Endothelial cell (in vitro differentiated cells): ENCODE results near the gene ZNF831. TPM values are rescaled to one million over a fixed set of nuclear protein-coding genes. Genes with fewer than 3 reads are reported as not detected.

Experiments
- DNase-seq: peaks from one replicate; pipeline ENCODE4 v3.0.0; 2021; ENCODE audit warnings: low spot score
- H3K27ac Mint-ChIP-seq: one replicate; pipeline ENCODE4 v1.8.0; 2021; ENCODE audit warnings: mixed read lengths, inconsistent platforms; ENCODE audit not compliant: unreplicated experiment
- H3K27me3 Mint-ChIP-seq: one replicate; pipeline ENCODE4 v1.8.0; 2021; ENCODE audit warnings: mild to moderate bottlenecking, moderate library complexity, mixed read lengths, inconsistent platforms; ENCODE audit not compliant: unreplicated experiment
- H3K36me3 Mint-ChIP-seq: one replicate; pipeline ENCODE4 v1.8.0; 2021; ENCODE audit warnings: mild to moderate bottlenecking, low read depth, mixed read lengths, inconsistent platforms; ENCODE audit not compliant: unreplicated experiment
- H3K4me1 Mint-ChIP-seq: one replicate; pipeline ENCODE4 v1.8.0; 2021; ENCODE audit warnings: mild to moderate bottlenecking, mixed read lengths, inconsistent platforms; ENCODE audit not compliant: unreplicated experiment
- H3K4me3 Mint-ChIP-seq: one replicate; pipeline ENCODE4 v1.8.0; 2021; ENCODE audit warnings: mild to moderate bottlenecking, mixed read lengths, inconsistent platforms; ENCODE audit not compliant: unreplicated experiment
- H3K9me3 Mint-ChIP-seq: one replicate; pipeline ENCODE4 v1.8.0; 2021; ENCODE audit warnings: mixed read lengths, inconsistent platforms; ENCODE audit not compliant: unreplicated experiment
- total RNA-seq: library from RNA; stranded (reverse); fragmentation: NEBNext Ultra II Directional; extraction: Animal tissue kit (Norgen Biotek cat#: 25700); gene quantifications from one replicate; pipeline ENCODE4 v1.2.1, GENCODE V29; 2021; ENCODE audit not compliant: unreplicated experiment
- TF ChIP-seq, protein P1 (sequence below): fragments of 200-600 bp; sonication (generic); IDR thresholded peaks from one replicate; pipeline ENCODE4 v1.5.0; 2021; ENCODE audit warnings: antibody characterized with exemption; ENCODE audit not compliant: unreplicated experiment

The ZNF831 gene
- total RNA-seq, 1 donor from 2014 or later, result 0.56 TPM

DNA sequence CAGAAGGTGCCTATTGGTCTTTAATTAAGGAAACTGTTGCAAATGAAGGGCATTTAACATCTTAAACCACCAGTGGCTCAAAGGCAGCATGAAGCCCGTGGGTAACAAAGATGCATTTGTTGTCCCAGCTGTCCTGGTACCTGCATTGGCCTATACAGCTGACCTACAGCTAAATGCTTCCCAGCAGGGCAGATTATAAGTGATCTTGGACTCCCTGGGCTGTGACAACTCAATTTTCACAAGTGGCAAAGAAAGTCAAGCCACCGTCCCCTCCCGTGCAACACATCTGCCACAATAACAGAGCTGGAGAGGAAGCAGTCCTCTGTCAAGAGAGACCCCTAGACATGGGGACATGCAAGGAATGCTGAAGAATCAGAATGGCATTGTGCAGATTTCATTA, 105.2 kb downstream of the ZNF831 start:
- Mint-ChIP-seq H3K36me3 (no peaks in the 10 kb centered on the region), H3K27ac (no peak overlapping the region), H3K9me3 (no peaks in the 10 kb centered on the region), H3K4me1 (peaks cover 2% of the 10 kb centered on the region), H3K4me3 (no peak overlapping the region), H3K27me3 (no peaks in the 10 kb centered on the region)
- DNase-seq, result no peak
- TF ChIP-seq, protein P1, sequence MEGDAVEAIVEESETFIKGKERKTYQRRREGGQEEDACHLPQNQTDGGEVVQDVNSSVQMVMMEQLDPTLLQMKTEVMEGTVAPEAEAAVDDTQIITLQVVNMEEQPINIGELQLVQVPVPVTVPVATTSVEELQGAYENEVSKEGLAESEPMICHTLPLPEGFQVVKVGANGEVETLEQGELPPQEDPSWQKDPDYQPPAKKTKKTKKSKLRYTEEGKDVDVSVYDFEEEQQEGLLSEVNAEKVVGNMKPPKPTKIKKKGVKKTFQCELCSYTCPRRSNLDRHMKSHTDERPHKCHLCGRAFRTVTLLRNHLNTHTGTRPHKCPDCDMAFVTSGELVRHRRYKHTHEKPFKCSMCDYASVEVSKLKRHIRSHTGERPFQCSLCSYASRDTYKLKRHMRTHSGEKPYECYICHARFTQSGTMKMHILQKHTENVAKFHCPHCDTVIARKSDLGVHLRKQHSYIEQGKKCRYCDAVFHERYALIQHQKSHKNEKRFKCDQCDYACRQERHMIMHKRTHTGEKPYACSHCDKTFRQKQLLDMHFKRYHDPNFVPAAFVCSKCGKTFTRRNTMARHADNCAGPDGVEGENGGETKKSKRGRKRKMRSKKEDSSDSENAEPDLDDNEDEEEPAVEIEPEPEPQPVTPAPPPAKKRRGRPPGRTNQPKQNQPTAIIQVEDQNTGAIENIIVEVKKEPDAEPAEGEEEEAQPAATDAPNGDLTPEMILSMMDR, result no peak

DNA sequence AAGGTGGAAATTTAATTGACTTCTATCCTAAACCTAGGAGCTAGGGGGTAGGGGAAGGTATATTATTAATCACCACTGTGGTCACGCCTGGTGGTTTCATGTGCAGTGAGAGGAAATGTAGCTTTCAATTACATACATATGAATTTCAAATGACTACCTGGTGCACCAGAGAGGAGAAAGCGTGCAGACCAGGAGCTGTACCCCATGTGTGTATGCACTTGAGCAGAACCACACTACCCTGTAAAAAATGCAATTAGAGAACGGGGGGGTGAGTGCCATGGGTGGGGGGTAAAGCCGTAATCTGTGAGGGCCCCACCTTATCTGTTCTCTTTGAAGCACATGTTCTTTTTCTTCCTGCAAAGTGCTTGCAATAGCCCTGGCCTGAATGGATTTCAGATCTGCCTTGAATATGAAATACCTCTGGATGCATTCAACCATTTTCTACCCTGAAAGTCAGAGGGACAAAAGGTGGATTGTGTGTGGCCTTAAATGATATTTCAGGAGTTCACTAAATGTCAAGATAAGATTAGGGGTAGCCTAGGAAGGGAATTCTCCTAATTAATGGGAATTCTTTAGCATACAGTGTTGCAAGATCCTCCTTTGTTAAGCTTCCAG, 105.9 kb downstream of the ZNF831 start:
- TF ChIP-seq, protein P1, result no peak
- no peak for DNase-seq
- no peak overlapping the region for H3K27ac Mint-ChIP-seq
- no peaks in the 10 kb centered on the region for H3K9me3 Mint-ChIP-seq
- H3K4me1 Mint-ChIP-seq, result peaks cover 7% of the 10 kb centered on the region
- no peaks in the 10 kb centered on the region for H3K36me3 Mint-ChIP-seq
- H3K27me3 Mint-ChIP-seq, result no peaks in the 10 kb centered on the region
- no peak overlapping the region for H3K4me3 Mint-ChIP-seq

DNA sequence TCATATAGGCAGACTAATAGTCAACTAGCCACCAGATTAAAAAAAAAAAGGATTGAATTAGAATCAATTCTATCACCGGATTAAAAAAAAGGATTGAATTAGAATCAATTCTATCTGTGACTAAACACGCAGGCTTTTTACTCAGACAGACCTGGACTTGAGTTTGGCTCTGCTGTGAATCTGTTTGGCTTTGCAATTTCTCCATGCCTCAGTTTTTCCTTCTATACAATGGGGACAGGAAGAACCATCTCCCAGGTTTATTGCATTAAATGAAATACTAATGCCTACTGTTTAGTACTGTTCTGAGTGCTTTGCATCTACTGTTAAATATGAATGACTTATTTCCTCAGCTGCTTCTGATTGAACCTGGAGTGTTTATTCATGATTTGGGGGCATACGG, 106.8 kb downstream of the ZNF831 start:
- H3K4me1 Mint-ChIP-seq, result peaks cover 7% of the 10 kb centered on the region
- no peak overlapping the region for H3K27ac Mint-ChIP-seq
- no peak overlapping the region for H3K4me3 Mint-ChIP-seq
- no peak for DNase-seq
- H3K27me3 Mint-ChIP-seq, result no peaks in the 10 kb centered on the region
- TF ChIP-seq, protein P1, result no peak
- H3K36me3 Mint-ChIP-seq, result no peaks in the 10 kb centered on the region
- no peaks in the 10 kb centered on the region for H3K9me3 Mint-ChIP-seq

DNA sequence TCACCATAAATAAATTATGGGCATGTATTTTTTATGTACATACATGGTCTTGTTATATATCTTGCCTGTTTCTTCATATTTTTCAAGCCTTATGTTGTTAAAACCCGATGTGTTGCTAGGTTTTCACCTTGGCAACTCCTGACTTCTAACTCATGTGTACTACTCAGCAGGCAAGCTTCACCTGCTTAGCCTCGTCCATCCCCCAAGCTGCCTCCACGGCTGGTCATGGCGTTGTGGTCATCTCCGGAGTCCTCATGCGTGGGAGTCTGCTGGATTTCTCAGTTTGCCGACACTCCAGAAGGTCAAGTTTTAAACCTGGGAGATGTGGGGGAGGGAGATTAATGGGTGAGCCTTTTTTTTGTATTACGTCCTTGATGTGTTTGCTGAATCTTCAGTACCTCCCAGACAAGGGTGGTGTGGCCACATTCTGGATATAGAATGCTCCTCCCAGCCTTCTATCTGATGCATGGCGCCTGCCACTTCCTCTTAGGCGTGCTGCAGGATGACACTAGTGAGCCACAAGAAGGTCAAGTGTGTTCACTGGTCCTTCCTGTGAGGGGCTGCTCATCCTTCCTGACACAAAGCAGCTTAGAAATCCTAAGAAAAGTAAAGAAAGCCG, 110.2 kb downstream of the ZNF831 start:
- no peak for DNase-seq
- TF ChIP-seq, protein P1, result no peak
- Mint-ChIP-seq H3K27me3 (peaks cover 2% of the 10 kb centered on the region), H3K36me3 (peaks cover 3% of the 10 kb centered on the region), H3K4me1 (peaks cover 18% of the 10 kb centered on the region), H3K9me3 (no peaks in the 10 kb centered on the region), H3K4me3 (no peak overlapping the region), H3K27ac (no peak overlapping the region)

DNA sequence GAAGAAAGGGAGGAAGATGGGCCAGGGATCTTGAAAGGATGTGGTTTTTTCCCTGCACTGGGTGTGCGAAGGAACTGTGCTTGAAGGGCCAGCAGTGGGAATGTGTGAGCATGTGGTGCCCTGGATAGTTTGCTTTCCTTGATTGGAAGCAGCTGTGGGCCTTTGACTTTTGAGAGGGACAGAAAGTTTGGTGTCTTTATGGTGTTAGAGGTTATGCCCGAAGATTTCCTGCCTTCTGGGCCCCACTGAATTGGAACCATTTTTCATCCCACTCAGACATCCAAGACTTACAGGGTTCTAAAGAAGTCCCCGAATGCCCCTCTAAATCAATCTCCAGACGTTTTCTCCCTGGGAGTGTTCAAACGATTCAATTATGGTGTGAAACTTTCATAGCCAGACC, 113.3 kb downstream of the ZNF831 start:
- Mint-ChIP-seq H3K27ac (no peak overlapping the region), H3K9me3 (no peaks in the 10 kb centered on the region), H3K4me3 (no peak overlapping the region), H3K27me3 (peaks cover 2% of the 10 kb centered on the region), H3K4me1 (peaks cover 16% of the 10 kb centered on the region), H3K36me3 (peaks cover 3% of the 10 kb centered on the region)
- no peak for DNase-seq
- TF ChIP-seq, protein P1, result no peak
